Esophagus muscularis mucosa (tissue), 4 donors: ENCODE results near the gene TALDO1.

Experiments
- EP300 ChIP-seq: sonication (generic); formaldehyde crosslinking; IDR thresholded peaks from one replicate; pipeline ENCODE4 v1.6.1; 2017; ENCODE audit warnings: antibody characterized with exemption
- POLR2A ChIP-seq: fragments of 450-650 bp; IDR thresholded peaks from one replicate; pipeline ENCODE4 v1.6.1; 2017; ENCODE audit warnings: antibody characterized with exemption, moderate library complexity, mild to moderate bottlenecking, low read depth
- POLR2AphosphoS5 ChIP-seq, 2 donors: sonication (generic); formaldehyde crosslinking; IDR thresholded peaks; one replicate each; pipeline ENCODE4 v1.6.1; 2017; ENCODE audit warnings: antibody characterized with exemption in 2 of 2
- TF ChIP-seq, protein P1 (sequence below), 3 experiments: fragments of 200-600 bp in 2 of 3; fragments of 450-650 bp in 1 of 3; sonication (generic) in 2 of 3; IDR thresholded peaks; one replicate each; pipeline ENCODE4 v1.5.1; 2017 to 2019; ENCODE audit warnings: antibody characterized with exemption in 3 of 3, mild to moderate bottlenecking in 2 of 3, moderate library complexity in 1 of 3

- TF ChIP-seq POLR2A (no peak), EP300 (no peak), POLR2AphosphoS5 (IDR thresholded peaks at IDR 0.05) (no peak)
- TF ChIP-seq, protein P1, sequence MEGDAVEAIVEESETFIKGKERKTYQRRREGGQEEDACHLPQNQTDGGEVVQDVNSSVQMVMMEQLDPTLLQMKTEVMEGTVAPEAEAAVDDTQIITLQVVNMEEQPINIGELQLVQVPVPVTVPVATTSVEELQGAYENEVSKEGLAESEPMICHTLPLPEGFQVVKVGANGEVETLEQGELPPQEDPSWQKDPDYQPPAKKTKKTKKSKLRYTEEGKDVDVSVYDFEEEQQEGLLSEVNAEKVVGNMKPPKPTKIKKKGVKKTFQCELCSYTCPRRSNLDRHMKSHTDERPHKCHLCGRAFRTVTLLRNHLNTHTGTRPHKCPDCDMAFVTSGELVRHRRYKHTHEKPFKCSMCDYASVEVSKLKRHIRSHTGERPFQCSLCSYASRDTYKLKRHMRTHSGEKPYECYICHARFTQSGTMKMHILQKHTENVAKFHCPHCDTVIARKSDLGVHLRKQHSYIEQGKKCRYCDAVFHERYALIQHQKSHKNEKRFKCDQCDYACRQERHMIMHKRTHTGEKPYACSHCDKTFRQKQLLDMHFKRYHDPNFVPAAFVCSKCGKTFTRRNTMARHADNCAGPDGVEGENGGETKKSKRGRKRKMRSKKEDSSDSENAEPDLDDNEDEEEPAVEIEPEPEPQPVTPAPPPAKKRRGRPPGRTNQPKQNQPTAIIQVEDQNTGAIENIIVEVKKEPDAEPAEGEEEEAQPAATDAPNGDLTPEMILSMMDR (IDR thresholded peaks at IDR 0.05) = no peak
Measured at GRCh38 chr11:709109-709997, 37.9 kb upstream of the TALDO1 start.
